NCI-H748 treated with DMSO at 0.1 percent for 48 hours (cell line): ENCODE data around the gene TLDC2.
"Not testable (repeated sequence)": the region's sequence is repeated elsewhere in the genome, so short reads cannot be mapped to it uniquely, and the experiment has no call there.

Experiments
- DNase-seq: peaks from one replicate; lab custom pipeline; 2025; lab: John Stamatoyannopoulos, UW

TLDC2 gene

GRCh38 chr20:36875702-36876472 lies at the start of gene TLDC2:
TLDC2 (plus strand) TSS chr20:36876138; CDS start chr20:36876175, 37 bp downstream.
- no peak for DNase-seq

DNA sequence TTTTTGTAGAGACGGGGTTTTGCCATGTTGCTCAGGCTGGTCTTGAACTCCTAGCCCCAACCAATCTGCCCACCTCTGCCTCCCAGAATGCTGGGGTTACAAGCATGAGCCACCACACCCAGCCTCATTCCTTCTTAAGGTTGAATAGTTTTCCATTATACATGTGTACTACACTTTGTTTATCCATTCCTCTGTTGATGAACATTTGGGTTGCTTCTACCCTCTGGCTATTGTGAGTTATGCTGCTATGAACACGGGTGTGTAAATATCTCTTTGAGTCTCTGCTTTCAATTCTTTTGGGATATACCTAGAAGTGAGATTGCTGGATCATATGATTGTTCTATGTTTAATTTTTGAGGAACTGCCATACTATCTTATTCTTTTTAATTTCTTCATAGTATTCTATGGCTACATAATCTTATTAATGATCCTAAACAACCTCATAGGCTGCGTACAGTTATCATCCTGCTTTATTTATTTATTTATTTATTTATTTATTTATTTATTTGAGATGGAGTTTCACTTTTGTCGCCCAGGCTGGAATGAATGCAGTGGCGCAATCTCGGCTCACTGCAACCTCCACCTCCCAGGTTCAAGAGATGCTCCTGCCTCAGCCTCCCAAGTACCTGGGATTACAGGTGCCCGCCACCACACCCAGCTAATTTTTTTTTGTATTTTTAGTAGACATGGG lies 49.2 kb upstream of the TLDC2 start:
- no peak for DNase-seq

DNA sequence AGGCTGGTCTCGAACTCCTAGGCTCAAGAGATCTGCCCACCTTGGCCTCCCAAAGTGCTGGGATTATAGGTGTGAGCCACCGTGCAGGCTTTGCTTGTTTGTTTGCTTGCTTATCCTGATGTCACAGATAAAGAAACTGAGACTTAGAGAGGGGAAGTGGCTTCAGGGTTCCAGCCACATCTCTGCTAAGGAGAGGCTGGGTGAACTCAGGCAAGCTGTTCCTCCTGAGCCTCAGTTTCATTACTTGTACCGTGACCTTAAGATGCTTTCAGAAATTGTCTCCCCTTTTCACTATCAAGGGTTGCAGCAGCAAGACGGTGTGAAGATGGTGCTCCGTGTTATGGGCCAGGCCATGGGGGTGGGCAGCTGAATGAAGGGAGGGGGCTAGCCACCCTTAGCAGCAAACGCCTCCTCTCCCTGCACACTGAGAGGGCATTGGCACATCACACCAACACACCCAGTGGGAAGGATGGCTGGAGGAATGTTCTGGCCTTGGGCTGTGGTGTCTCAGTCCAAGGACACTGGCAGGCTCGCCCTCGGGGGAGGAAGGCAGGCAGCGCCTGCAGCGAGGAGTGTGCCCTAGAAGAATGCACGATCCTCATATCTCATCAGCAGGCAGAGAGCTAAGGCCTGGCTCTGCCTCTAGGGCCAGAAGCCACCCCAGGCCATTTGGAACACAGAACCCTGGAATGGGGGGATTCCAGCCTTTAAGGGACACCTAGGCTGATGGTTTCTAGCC lies 48.2 kb upstream of the TLDC2 start:
- DNase-seq: no peak

DNA sequence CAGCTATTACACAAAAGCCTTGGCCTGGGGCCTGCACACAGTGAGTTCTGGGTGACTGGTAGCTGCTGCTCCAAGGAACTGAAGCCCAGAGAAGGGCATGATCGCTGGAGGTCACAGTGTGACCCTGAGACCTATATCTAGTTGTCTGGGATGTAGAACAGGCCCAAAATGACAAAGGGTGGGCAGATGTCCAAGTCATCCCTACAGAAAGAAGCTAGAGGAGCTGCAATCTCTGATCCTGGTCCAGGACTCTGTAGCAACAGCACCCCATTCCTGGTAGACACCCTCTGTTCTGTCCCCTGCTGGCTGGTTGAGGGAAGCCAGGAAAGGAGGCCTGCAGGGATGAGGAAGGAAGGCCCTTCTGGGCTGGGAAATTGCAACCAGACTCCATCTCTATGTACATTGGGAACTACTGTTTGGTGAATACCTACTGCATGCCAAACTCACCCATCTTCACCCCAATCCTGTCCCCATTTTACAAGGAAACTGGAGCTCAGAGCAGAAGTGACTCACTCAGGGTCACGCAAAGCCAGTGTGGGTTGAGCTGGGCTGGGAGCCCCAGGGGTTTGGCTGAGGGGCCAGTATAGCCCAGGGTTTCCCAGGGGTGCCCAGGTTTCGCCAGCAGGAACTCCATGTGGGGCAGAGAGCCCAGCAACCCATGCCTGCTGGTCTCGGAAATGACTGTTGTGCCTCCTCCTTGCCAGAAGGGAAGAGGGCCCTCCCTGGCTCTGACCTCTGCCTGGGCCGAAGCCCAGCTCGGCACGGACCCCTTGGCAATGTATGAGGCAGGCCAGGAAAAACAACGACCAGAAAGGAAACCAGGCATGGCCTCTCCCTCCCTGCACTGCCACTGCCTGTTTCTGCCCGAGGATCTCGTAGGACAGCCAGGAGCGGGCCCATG lies 44.9 kb upstream of the TLDC2 start:
- DNase-seq: no peak

DNA sequence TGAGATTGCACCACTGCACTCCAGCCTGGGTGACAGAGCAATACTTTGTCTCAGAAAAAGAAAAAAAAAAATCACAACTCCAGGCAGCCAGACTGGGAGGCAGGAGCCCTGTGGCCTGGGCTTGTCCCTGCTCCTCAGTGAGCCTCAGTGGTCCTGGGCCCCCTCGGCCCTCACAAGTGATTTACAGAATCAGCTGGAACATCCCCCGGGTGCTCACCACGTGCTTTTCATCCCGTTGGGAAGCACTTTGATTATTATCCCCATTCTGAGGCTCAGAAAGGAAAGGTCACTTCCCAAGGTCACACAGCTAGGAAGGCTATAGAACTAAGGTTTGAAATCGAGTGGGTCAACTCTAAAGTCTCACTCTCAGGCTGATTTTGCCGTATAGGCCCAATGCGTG lies 43.1 kb upstream of the TLDC2 start:
- no peak for DNase-seq

DNA sequence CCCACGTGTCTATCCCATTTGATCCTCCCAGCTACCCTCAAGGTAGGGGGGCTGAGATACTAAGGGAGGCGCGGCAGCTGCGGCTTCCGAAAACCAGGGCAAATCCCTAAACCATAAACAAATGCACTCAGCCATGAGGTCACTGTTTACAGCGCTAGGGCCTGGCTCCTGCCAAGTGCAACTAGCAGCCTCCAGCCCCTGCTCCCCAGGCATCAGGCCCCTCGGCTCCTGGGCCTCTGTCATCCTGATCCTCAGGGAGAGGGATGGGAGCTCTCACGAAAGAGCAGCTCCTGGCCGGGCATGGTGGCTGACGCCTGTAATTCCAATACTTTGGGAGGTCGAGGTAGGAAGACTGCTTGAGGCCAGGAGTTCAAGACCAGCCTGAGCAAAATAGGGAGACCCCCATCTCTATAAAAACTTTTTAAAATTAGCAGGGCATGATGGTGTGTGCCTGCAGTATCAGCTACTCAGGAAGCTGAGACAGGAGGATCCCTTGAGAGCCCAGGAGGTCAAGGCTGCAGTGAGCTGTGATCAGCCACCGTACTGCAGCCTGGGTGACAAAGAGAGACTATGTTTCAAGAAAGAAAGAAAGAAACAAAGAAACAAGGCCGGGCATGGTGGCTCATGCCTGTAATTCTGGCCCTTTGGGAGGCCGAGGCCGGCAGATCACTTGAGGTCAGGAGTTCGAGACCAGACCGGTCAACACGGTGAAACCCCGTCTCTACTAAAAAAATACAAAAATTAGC lies 42.5 kb upstream of the TLDC2 start:
- no peak for DNase-seq

DNA sequence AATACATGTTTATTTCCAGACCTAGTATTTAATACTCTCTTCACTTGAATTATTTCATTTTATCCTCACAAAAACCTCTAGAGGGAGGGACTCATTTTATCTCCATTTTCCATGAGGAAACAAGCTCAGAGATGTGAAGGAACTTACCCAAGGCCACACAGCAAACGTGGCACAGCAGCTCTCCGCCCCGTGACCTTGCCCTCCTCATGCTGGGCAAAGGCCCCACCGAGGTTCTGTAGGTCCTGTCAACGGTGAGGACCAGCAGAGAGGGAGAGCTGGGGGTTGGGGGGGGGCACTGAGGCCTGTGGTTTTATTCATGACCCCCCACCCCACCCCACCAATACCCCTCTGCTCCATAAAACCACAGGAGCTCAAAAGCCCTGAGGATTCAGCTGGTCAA lies 40.9 kb upstream of the TLDC2 start:
- DNase-seq: no peak

GRCh38 chr20:36835453-36836198 lies 40.3 kb upstream of the TLDC2 start:
- DNase-seq: peak; percentile 81

- peak; percentile 19 for DNase-seq
Measured at GRCh38 chr20:36836591-36837269, 39.2 kb upstream of the TLDC2 start.

- DNase-seq: not testable (repeated sequence)
Measured at GRCh38 chr20:36838376-36838775, 37.6 kb upstream of the TLDC2 start.

DNA sequence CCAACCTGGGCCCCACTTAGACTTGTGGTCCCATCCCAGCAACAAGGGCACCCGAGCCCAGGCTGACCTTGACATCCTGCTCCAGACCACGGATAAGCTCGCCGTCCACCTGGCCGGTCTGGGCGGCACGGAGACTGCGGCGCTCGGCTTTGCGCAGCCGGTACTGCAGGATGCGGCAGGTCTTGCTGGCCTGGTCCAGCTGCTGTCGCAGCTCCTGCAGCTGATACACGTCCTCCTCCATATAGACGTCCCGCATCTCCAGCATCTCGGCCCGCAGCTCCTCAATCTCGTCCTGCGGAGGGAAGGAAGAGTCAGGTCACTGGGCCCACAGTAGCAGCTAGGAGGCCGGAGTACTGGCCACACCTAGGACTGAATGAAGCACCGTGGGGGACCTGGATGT lies 36.8 kb upstream of the TLDC2 start:
- DNase-seq: no peak

GRCh38 chr20:36841030-36841429 lies 34.9 kb upstream of the TLDC2 start:
- DNase-seq: not testable (repeated sequence)

DNA sequence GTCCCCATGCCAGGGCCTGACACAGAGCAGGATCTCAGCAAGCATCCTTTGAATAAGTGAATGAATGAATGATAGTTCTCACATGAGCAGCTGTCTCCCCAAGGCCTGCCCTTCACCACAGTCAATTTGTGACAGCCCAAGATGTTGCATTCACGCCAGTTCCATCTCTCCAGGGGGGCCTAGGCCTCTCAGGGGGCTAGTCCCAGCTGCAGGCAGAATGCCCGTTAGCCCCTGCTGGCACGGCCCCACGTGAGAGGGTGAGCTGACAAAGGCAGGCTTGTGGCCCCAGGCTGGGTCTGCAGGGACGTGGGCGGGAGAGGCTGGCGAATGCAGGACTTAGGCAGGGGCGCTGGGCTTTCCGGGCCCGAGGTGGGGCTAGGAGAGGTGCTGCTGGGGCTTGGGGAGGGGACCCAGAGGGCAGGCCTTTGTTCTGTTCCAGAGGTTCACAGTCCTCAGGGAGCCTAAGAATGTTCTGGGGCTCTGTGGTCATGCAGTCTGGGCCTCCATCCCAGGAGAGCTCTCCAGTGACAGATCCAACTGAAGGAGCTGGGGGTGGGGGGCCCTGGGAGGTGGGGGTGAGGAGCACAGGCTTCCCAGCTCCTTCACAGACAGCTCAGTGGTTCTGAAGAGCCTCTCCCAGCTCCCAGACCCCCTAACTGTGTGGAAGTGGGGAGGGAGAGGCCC lies 30.5 kb upstream of the TLDC2 start:
- no peak for DNase-seq

DNA sequence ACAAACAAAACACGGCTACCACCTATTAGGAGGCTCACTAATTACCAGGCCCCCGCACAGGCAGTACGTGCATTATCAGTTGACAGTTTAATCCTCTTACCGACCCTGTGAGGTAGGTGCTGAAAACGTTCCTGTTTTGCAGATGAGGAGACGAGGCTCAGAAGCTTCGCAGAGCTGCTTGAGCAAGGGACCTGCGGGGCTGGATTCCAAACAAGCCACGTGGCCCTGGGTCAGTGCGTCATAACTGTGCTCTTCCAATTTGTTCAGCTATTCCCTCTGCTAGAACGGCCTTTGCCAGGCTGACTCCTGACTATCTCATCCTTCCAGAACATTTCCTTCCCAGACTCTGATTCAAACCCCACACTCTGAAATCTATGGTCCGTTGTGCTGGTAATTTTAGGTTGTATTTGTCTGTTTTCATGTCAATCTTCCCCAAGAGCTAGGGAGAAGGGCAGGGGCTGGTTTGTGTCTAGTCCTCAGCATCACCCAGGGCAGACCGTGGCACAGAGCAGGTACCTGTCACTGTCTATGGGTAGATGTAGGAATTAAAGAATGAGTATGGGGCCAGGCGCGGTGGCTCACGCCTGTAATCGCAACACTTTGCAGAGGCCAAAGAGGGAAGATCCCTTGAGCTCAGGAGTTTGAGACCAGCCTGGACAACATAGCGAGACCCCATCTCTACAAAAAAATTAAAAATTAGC lies 28.8 kb upstream of the TLDC2 start:
- DNase-seq: no peak

- no peak for DNase-seq
Measured at GRCh38 chr20:36847710-36848040, 28.3 kb upstream of the TLDC2 start.

- DNase-seq: no peak
Measured at GRCh38 chr20:36848078-36848660, 27.8 kb upstream of the TLDC2 start.

DNA sequence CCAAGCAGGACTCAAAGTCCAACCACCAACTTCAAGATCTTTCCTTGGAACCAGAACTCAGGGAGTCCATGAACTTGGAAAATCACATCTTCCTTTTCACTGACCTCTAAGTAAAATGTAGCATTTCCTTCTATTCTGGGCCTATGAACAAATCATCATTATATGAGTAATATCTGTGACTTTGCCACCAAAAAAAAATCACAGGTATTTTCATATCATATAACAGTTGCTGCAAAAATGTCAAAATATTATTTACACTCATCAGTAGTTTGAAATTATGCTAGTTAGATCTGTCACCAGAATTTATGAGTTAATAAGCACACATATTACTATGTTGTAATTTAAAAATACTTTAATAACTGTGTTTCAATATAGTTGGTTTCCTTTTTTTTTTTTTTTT lies 27.3 kb upstream of the TLDC2 start:
- DNase-seq: no peak

DNA sequence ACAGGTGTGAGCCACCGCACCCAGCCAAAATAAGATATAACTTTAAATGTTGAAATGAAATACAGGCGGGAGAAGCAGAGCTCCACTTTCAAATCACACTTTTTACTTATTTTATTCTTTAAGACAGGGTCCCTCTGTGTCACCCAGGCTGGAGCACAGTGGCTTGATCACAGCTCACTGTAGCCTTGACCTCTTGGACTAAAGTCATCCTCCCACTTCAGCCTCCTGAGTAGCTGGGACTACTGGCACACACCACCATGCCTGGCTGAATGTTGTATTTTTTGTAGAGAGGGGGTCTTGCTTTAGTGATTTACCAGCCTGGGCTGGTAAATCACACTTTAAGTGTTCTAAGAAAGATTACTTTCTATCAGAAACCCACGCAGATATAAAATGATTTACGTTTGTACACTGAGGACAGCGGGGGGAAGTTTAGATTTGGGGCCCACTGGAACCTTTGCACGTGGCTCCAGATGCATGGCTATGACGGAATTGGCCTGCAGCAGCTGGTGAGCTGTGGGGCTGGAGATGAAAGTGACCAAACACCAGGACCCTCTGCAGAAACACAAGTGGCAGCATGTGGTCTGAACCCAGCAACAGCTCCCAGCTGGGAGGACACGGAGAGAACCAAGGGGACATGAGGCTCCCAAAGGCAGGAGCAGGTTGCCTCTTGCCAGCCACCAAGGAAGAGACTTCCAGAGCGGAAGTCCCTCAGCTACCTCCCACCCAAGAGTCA lies 26.4 kb upstream of the TLDC2 start:
- no peak for DNase-seq
